H1 (cell line): ENCODE data around the gene MAST1. TPM values are rescaled to one million over a fixed set of nuclear protein-coding genes. Genes with fewer than 3 reads are reported as not detected.

ENCODE experiments used
- CBX5 ChIP-seq: fragments of 300-800, 300-1000 bp; sonication (generic); IDR thresholded peaks from 2 replicates; pipeline ENCODE4 v1.7.1; 2016; ENCODE audit warnings: antibody characterized with exemption, low read length, low read depth
- CHD2 ChIP-seq: IDR thresholded peaks from 2 replicates; pipeline ENCODE4 v1.6.1; 2012; ENCODE audit warnings: low read length, improper control_type of control experiment
- PHF8 ChIP-seq: fragments of 200-600 bp; sonication (generic); conservative IDR thresholded peaks from 2 replicates; pipeline ENCODE4 v1.7.1; 2012; ENCODE audit warnings: low read depth, mild to moderate bottlenecking, inconsistent platforms, low read length, moderate library complexity
- TBP ChIP-seq: IDR thresholded peaks from 2 replicates; pipeline ENCODE4 v1.6.1; 2011; ENCODE audit warnings: low read depth, low read length, improper control_type of control experiment
- TCF12 ChIP-seq: IDR thresholded peaks from 2 replicates; pipeline ENCODE4 v1.6.1; 2011; ENCODE audit warnings: low read depth, mild to moderate bottlenecking, low read length
- polyA plus RNA-seq, 7 experiments: library from polyadenylated mRNA; depleted of rRNA in 3 of 7; stranded (reverse) in 5 of 7; unstranded in 2 of 7; fragments of >200 nt in 5 of 7; fragments of 200-250 nt in 2 of 7; gene quantifications; 1 replicate in 5 of 7; 2 replicates in 1 of 7; 4 replicates in 1 of 7; pipeline versions ENCODE4 v1.2.1 to v1.2.3, GENCODE V29; 2011 to 2013; ENCODE audit warnings: missing spikeins in 2 of 7, mixed read lengths in 2 of 7
- total RNA-seq: library from RNA; stranded (reverse); fragmentation: NEBNext Ultra II Directional; extraction: Animal tissue kit (Norgen Biotek cat#: 25700); gene quantifications from 2 replicates; pipeline ENCODE4 v1.2.1, GENCODE V29; 2021

The MAST1 gene
- total and polyA plus RNA-seq, 2 of the 8 experiments (the other 6 are each of a cell fraction or from before 2014, with no cell fraction given): 15.6 to 28.3 TPM

DNA sequence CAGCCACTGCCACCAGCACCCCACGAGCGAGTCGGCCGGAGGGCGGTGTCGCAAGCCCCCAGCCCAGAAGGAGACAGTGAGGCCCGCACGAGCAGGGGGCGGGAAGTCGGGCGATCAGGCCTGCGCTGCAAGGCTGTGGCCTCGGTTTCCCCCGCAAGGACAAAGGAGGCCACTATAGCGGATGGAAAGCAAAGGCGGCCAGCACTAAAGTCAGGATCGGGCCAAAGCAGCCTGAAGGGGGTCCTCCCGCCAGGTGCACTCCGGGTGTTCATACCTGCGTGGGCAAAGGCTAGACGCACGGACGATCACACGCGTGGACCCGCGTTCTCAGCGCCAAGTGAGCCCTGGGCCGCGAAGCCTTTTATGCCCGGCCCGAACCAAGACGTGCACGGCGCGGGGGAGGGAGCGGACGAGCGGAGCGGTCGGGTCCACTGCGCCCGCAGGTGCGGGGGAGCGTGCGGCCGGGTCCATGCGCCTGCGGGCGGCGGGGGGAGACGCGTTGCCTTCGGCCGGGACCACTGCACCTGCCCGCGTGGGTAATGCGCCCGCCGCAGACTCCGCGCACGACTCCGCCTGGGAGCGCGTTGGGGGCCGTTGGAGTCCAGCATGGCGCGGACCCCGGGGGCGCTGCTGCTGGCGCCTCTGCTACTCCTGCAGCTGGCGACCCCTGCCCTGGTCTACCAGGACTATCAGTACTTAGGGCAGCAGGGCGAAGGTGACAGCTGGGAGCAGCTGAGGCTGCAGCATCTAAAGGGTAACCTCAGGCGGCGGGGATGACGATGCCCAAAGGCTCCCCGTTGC lies 36.6 kb upstream of the MAST1 start, which contains the start of the genes PRDX2 and THSD8 (continued):
- TF ChIP-seq TBP (peak; percentile 87), CBX5 (no peak), CHD2 (no peak), PHF8 (peak; percentile 90), TCF12 (peak; percentile 85; the same call in 1 of the 2 replicates)
